ENCODE measurements around the gene TPM1.
"Not testable (repeated sequence)": the region's sequence is repeated elsewhere in the genome, so short reads cannot be mapped to it uniquely, and the experiment has no call there.

TPM1 gene

DNA sequence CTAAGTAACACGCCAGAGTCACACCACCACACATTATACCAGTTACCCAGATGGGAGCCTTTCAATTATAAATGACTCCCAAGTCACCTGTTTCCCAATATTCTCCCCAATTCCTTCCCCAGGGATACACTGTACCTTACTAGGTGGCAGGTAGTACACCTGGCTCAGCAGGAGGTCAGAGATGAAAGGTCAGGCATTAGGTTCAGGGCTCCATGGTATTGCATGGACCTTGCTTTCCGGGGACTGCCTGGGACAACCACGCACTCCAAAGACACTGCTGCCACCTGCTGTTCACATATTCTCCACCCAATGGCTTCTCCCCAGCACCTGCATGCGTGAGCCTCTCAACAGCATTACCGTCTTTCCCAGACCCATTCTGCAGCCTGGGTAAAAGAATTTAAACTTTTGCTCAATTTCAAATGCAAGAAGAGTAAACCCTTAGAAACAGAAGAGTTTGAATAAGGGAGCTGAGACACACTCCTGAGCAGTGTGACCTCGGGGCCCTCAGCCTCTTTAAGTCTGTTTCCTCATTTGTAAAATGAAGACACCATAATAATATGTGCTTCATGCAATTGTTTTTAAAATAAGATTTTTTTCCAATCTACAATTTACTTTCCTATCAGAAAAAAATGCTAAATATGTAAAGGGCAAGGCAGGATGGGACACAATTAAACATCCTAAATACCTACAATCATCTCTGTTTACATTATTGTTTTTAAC lies 51.1 kb downstream of the TPM1 start:
- DNase-seq (ENCODE audit: low read depth in 1 of 2, low spot score in 1 of 2): peak; percentile 37 to 47

DNA sequence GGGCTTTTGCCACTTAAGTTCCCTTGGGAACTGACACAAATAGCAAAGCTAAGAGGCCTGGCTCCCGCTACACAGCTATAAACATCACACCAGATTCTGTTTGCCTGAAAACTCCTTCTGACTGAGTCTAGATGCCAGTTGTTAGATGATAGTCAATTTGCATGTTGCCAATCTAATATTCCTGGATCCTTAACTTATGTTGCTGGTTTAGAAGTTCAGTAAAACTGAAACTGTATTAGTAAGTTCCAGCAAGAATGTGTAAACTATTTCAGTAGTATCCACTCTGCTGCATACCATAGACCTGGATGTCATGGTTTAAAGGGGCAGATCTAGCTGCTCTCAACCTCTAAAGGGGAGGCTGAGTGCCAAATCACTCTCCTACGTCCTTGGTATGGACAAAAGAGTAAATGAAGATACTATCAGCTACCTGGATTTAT lies 52.0 kb downstream of the TPM1 start:
- DNase-seq (ENCODE audit: low read depth in 1 of 2, low spot score in 1 of 2): no peak

- DNase-seq (ENCODE audit: low read depth in 1 of 2, low spot score in 1 of 2): no peak
Measured at GRCh38 chr15:63096178-63096577, 53.6 kb downstream of the TPM1 start.

DNA sequence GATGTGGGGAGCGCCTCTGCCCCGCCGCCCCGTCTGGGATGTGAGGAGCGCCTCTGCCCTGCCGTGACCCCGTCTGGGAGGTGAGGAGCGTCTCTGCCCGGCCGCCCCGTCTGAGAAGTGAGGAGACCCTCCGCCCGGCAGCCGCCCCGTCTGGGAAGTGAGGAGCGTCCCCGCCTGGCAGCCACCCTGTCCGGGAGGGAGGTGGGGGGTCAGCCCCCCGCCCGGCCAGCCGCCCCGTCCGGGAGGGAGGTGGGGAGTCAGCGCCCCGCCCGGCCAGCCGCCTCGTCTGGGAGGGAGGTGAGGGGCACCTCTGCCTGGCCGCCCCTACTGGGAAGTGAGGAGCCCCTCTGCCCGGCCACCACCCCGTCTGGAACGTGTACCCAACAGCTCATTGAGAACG lies 56.4 kb downstream of the TPM1 start:
- DNase-seq (ENCODE audit: low read depth in 1 of 2, low spot score in 1 of 2): not testable (repeated sequence)

DNA sequence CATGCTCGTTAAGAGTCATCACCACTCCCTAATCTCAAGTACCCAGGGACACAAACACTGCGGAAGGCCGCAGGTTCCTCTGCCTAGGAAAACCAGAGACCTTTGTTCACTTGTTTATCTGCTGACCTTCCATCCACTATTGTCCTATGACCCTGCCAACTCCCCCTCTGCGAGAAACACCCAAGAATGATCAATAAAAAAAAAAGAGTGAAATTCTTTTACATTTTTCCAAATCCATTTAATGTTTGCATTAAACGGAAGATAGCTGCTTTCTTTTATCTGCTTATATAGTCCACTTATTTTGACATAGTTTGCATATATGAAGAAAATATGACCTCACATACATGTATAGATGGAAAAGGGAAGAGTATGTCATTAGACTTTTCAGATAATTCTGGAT lies 57.0 kb downstream of the TPM1 start:
- DNase-seq (ENCODE audit: low read depth in 1 of 2, low spot score in 1 of 2): not testable (repeated sequence)

DNA sequence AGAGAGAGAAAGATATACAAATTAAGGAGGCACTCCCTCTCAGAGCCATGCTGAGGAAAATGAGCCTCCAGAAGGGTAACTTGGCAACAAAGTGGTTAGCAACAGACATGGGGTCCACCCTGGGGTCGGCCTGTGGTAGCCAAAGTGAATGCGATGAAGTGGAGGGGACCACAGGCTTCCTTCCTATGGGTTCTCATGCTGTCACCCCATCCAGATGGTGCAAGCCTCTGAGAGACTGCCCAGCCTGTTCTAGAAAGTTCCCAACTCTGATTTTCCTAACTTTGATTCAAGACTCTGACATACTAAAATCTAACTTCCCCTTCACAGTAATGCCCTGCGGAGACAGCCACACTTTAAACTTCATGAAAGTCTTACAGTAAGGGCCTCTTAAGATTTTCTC lies 60.9 kb downstream of the TPM1 start:
- no peak for DNase-seq (ENCODE audit: low read depth in 1 of 2, low spot score in 1 of 2)

GRCh38 chr15:63104727-63105126 lies 62.2 kb downstream of the TPM1 start:
- DNase-seq (ENCODE audit: low read depth in 1 of 2, low spot score in 1 of 2): no peak

- not testable (repeated sequence) for DNase-seq (ENCODE audit: low read depth in 1 of 2, low spot score in 1 of 2)
Measured at GRCh38 chr15:63105354-63105753, 62.8 kb downstream of the TPM1 start.

GRCh38 chr15:63107895-63108546 lies 65.5 kb downstream of the TPM1 start:
- no peak for DNase-seq (ENCODE audit: low read depth in 1 of 2, low spot score in 1 of 2)

DNA sequence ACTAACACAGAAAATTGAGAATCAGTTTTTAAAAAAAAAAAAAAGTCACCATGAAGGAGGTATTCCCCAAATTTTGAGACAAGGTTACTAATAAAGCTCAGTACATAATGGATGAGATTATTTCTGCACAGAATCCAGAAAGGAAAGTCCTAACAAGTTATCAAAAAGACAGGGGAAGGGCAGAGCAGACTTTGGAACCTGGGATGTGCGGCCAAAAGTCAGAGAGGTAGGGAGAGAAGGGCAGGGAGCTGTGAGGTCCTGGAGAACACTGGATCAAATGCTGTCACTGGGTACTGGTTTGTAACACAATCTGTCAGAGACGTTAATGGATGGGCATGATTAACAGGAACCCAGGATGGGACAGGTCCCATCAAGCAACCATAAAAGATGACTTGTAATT lies 67.0 kb downstream of the TPM1 start:
- no peak for DNase-seq (ENCODE audit: low read depth in 1 of 2, low spot score in 1 of 2)

GRCh38 chr15:63109920-63110319 lies 67.4 kb downstream of the TPM1 start:
- no peak for DNase-seq (ENCODE audit: low read depth in 1 of 2, low spot score in 1 of 2)

DNA sequence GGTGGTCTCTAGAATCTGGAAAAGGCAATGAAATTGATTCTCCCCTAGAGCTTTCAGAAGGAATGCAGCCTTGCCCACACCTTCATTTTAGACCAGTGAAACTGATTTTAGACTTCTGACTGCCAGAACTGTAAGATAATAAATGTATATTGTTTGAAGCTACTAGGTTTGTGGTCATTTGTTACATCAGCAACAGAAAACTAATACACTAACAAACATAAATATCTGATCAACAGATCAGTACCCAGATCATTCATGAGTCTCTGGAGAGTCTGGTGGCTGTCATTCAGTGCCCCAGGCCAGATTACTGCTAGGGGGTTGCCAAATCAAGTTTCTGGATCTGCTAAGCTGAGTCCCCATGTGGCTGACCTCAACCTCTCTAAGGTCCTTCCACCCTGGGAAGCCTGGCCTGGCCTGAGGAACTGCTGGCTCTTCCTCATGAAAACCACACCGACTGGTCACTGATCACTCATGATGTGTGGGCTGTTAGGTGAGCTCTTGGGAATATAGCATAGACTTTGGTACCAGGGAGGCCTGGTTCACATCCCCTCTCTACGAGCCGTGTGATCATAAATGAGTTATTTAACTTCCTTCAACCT lies 68.0 kb downstream of the TPM1 start:
- DNase-seq (ENCODE audit: low read depth in 1 of 2, low spot score in 1 of 2): no peak

DNA sequence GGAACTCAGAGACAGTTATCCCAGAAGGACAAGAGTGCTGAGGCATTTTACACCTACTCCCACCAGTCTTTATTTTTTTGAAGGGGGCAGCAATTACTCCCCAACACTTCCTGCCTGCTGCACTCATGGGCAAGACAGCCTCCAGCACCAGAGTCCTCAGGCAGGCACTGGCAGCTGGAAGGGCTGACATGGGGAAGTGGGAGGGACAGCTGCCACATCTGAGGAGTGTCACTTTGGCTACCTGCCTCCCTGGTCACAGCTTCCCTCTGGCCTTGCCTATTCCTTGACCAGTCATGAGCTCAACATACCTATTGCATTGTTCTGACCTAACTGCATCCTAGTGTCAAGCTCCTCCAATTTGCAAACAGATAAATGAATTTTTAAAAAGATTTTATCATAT lies 68.9 kb downstream of the TPM1 start:
- DNase-seq (ENCODE audit: low read depth in 1 of 2, low spot score in 1 of 2): no peak

- DNase-seq (ENCODE audit: low read depth in 1 of 2, low spot score in 1 of 2): no peak
Measured at GRCh38 chr15:63112871-63113270, 70.3 kb downstream of the TPM1 start.

GRCh38 chr15:63114465-63114864 lies 71.9 kb downstream of the TPM1 start:
- DNase-seq (ENCODE audit: low read depth in 1 of 2, low spot score in 1 of 2): no peak
